GM19035 (cell line): ENCODE results near the gene SHISAL2A.

Source experiments
- ATAC-seq: cut with Tn5 transposase; IDR thresholded peaks from one replicate; pipeline ENCODE4 v1.9.1; 2021; ENCODE audit not compliant: unreplicated experiment

The SHISAL2A gene

GRCh38 chr1:52632732-52633290, at the start of gene SHISAL2A:
Gene SHISAL2A, plus strand, starts transcription at chr1:52633168. Its CDS starts 326 bp downstream, at chr1:52633494.
- ATAC-seq = no peak

- ATAC-seq = no peak
Measured at GRCh38 chr1:52585474-52585873, 47.5 kb upstream of the SHISAL2A start.

- no peak for ATAC-seq
Measured at GRCh38 chr1:52588027-52588426, 44.9 kb upstream of the SHISAL2A start.

GRCh38 chr1:52588535-52588934, 44.4 kb upstream of the SHISAL2A start:
- ATAC-seq = no peak

GRCh38 chr1:52590266-52590665, 42.7 kb upstream of the SHISAL2A start:
- no peak for ATAC-seq

GRCh38 chr1:52592637-52593323, 40.2 kb upstream of the SHISAL2A start:
- no peak for ATAC-seq

- no peak for ATAC-seq
Measured at GRCh38 chr1:52593495-52593894, 39.5 kb upstream of the SHISAL2A start.

- ATAC-seq = no peak
Measured at GRCh38 chr1:52595061-52595460, 37.9 kb upstream of the SHISAL2A start.

GRCh38 chr1:52597912-52598311, 35.1 kb upstream of the SHISAL2A start:
- ATAC-seq = no peak

GRCh38 chr1:52598729-52599128, 34.2 kb upstream of the SHISAL2A start:
- no peak for ATAC-seq

- ATAC-seq = no peak
Measured at GRCh38 chr1:52599236-52599635, 33.7 kb upstream of the SHISAL2A start.

GRCh38 chr1:52600533-52601179, 32.3 kb upstream of the SHISAL2A start:
- no peak for ATAC-seq

GRCh38 chr1:52601519-52601918, 31.4 kb upstream of the SHISAL2A start:
- ATAC-seq = no peak

- no peak for ATAC-seq
Measured at GRCh38 chr1:52601991-52602855, 30.7 kb upstream of the SHISAL2A start, which contains the start of gene GPX7. Gene GPX7, plus strand, starts transcription at chr1:52602371. Its CDS starts 39 bp downstream, at chr1:52602410.

- ATAC-seq = no peak
Measured at GRCh38 chr1:52602856-52603600, 29.9 kb upstream of the SHISAL2A start.

- ATAC-seq = no peak
Measured at GRCh38 chr1:52603630-52604029, 29.3 kb upstream of the SHISAL2A start.

- ATAC-seq = no peak
Measured at GRCh38 chr1:52604063-52604770, 28.8 kb upstream of the SHISAL2A start.

GRCh38 chr1:52613636-52614373, 19.2 kb upstream of the SHISAL2A start:
- ATAC-seq = no peak

GRCh38 chr1:52614671-52615070, 18.3 kb upstream of the SHISAL2A start:
- no peak for ATAC-seq
